Keratinocyte (primary cell): ENCODE measurements around the gene SH3RF2. TPM values are rescaled to one million over a fixed set of nuclear protein-coding genes. Genes with fewer than 3 reads are reported as not detected.
"Not testable (repeated sequence)": the region's sequence is repeated elsewhere in the genome, so short reads cannot be mapped to it uniquely, and the experiment has no call there.

Experiments used
- DNase-seq: peaks from one replicate; pipeline ENCODE4 v3.0.0-alpha.2; 2011; ENCODE audit warnings: low read depth, missing footprints, low spot score
- FAIRE-seq: peaks from 2 replicates; lab custom pipeline; 2011; peaks lifted over from hg19 to GRCh38; lab: Jason Lieb, UNC
- H2AFZ ChIP-seq: 2 replicates; pipeline ENCODE4 v1.6.0; 2012; ENCODE audit warnings: low read length, control low read depth, inconsistent platforms; ENCODE audit not compliant: control insufficient read depth
- H3K27ac ChIP-seq: 2 replicates; pipeline ENCODE4 v1.5.1; 2011; ENCODE audit warnings: low read length; ENCODE audit not compliant: control insufficient read depth, insufficient read depth
- H3K27me3 ChIP-seq: 3 replicates; pipeline ENCODE4 v1.6.0; 2011; ENCODE audit warnings: low read length; ENCODE audit not compliant: control insufficient read depth, insufficient read depth; ENCODE audit errors: extremely low read depth
- H3K36me3 ChIP-seq, 2 experiments: 2 replicates in 1 of 2; 3 replicates in 1 of 2; pipeline ENCODE4 v1.5.1; 2011; ENCODE audit warnings: low read length in 2 of 2, mild to moderate bottlenecking in 1 of 2; ENCODE audit not compliant: control insufficient read depth in 2 of 2, insufficient read depth in 2 of 2; ENCODE audit errors: extremely low read depth in 1 of 2
- H3K4me1 ChIP-seq: 3 replicates; pipeline ENCODE4 v1.5.1; 2011; ENCODE audit warnings: low read length; ENCODE audit not compliant: control insufficient read depth, insufficient read depth; ENCODE audit errors: extremely low read depth
- H3K4me2 ChIP-seq: 3 replicates; pipeline ENCODE4 v1.6.0; 2011; ENCODE audit warnings: low read depth, low read length; ENCODE audit not compliant: control insufficient read depth, insufficient read depth; ENCODE audit errors: extremely low read depth
- H3K4me3 ChIP-seq, 3 experiments: fragments of 200-600 bp in 1 of 3; sonication (generic) in 1 of 3; 2 replicates in 2 of 3; 3 replicates in 1 of 3; pipeline ENCODE4 v1.5.1; 2011 to 2016; ENCODE audit warnings: low read length in 3 of 3, mild to moderate bottlenecking in 3 of 3, control low read depth in 2 of 3, inconsistent platforms in 1 of 3, low read depth in 1 of 3, mixed read lengths in 1 of 3, mixed run types in 1 of 3, moderate library complexity in 1 of 3; ENCODE audit not compliant: control insufficient read depth in 2 of 3, insufficient read depth in 2 of 3; ENCODE audit errors: extremely low read depth in 1 of 3
- H3K79me2 ChIP-seq: 2 replicates; pipeline ENCODE4 v1.6.0; 2012; ENCODE audit warnings: low read length; ENCODE audit not compliant: control insufficient read depth, insufficient read depth
- H3K9ac ChIP-seq: 3 replicates; pipeline ENCODE4 v1.6.0; 2011; ENCODE audit warnings: low read length; ENCODE audit not compliant: control insufficient read depth, insufficient read depth; ENCODE audit errors: extremely low read depth
- H3K9me1 ChIP-seq: 3 replicates; pipeline ENCODE4 v1.6.0; 2011; ENCODE audit warnings: low read length; ENCODE audit not compliant: control insufficient read depth, insufficient read depth; ENCODE audit errors: extremely low read depth
- H3K9me3 ChIP-seq: 2 replicates; pipeline ENCODE4 v1.5.1; 2012; ENCODE audit warnings: low read depth, low read length; ENCODE audit not compliant: control insufficient read depth
- H4K20me1 ChIP-seq: 3 replicates; pipeline ENCODE4 v1.6.0; 2011; ENCODE audit warnings: low read length; ENCODE audit not compliant: control insufficient read depth, insufficient read depth; ENCODE audit errors: extremely low read depth
- EZH2 ChIP-seq: IDR thresholded peaks from one replicate; pipeline ENCODE4 v1.6.1; 2012; ENCODE audit warnings: inconsistent platforms, mild to moderate bottlenecking, low read length, moderate library complexity
- dilution Hi-C: fragments of 300-500 bp; cut with MboI; formaldehyde crosslinking; loops from one replicate; pipeline ENCODE4 v1.7.0; 2020; ENCODE audit warnings: low sequenced_read_pairs; ENCODE audit not compliant: extremely low pct_ligation_motif_present
- polyA plus RNA-seq, 5 experiments: library from polyadenylated mRNA; depleted of rRNA in 3 of 5; stranded (reverse) in 3 of 5; stranded (forward) in 1 of 5; unstranded in 1 of 5; fragments of >200 nt; gene quantifications; 1 replicate in 1 of 5; 2 replicates in 3 of 5; 3 replicates in 1 of 5; pipeline versions ENCODE4 v1.2.1 to v1.2.3, GENCODE V29; 2011 to 2012; ENCODE audit warnings: missing spikeins in 2 of 5, low read depth in 1 of 5, low replicate concordance in 1 of 5
- TF ChIP-seq, protein P1 (sequence below), 3 experiments: IDR thresholded peaks in 1 of 3; conservative IDR thresholded peaks in 1 of 3; optimal IDR thresholded peaks in 1 of 3; 2 replicates in 2 of 3; 3 replicates in 1 of 3; pipeline versions ENCODE3 to v1.5.1; 2011; ENCODE audit warnings: low read length in 3 of 3, mild to moderate bottlenecking in 3 of 3, moderate library complexity in 2 of 3, control low read depth in 1 of 3, inconsistent platforms in 1 of 3; ENCODE audit not compliant: insufficient read depth in 2 of 3; ENCODE audit errors: extremely low read depth in 1 of 3

SH3RF2 gene
- polyA plus RNA-seq, 1 donor (not counting 4 experiments of a cell fraction or from before 2014, with no cell fraction given) = 43.7 TPM

DNA sequence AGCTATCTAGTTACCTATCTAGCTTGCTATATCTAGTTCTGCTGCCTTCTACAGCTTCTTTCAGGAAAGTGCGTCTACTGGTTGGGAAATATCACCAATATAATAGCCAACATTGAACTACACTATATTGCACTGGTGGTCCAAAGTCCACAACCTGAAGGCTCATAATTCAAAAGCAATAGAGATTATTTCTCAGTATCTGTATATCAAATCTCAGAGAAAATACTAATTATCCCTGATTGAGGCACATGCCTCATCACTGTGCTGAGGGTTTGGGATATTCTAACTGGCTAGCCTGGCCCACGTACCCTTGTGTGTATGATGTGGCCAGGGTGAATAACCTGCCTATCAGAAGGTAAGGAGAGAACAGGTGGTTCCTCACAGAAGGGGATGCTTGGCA lies 53.8 kb downstream of the SH3RF2 start:
- Histone ChIP-seq H3K4me1 (no peaks in the 10 kb centered on the region), H3K9me1 (no peaks in the 10 kb centered on the region), H3K9ac (no peak overlapping the region), H3K79me2 (peaks cover 47% of the 10 kb centered on the region), H3K27ac (no peak overlapping the region), H3K4me2 (no peak overlapping the region), H3K36me3 (peaks cover 3 to 6% of the 10 kb centered on the region in 2 experiments), H3K9me3 (peaks cover 2% of the 10 kb centered on the region), H3K4me3 (no peak overlapping the region), H3K27me3 (no peaks in the 10 kb centered on the region), H4K20me1 (no peaks in the 10 kb centered on the region), H2AFZ (no peak overlapping the region)
- dilution Hi-C loops = no loop called here
- TF ChIP-seq, protein P1, sequence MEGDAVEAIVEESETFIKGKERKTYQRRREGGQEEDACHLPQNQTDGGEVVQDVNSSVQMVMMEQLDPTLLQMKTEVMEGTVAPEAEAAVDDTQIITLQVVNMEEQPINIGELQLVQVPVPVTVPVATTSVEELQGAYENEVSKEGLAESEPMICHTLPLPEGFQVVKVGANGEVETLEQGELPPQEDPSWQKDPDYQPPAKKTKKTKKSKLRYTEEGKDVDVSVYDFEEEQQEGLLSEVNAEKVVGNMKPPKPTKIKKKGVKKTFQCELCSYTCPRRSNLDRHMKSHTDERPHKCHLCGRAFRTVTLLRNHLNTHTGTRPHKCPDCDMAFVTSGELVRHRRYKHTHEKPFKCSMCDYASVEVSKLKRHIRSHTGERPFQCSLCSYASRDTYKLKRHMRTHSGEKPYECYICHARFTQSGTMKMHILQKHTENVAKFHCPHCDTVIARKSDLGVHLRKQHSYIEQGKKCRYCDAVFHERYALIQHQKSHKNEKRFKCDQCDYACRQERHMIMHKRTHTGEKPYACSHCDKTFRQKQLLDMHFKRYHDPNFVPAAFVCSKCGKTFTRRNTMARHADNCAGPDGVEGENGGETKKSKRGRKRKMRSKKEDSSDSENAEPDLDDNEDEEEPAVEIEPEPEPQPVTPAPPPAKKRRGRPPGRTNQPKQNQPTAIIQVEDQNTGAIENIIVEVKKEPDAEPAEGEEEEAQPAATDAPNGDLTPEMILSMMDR (optimal IDR thresholded peaks at IDR 0.05 in 1 of 3, IDR thresholded peaks at IDR 0.05 in 1 of 3, conservative IDR thresholded peaks at IDR 0.05 in 1 of 3; ENCODE audit: extremely low read depth in 1 of 3, insufficient read depth in 2 of 3, low read length in 3 of 3) = no peak
- no peak for TF ChIP-seq EZH2
- FAIRE-seq (no peak), DNase-seq (no peak)

DNA sequence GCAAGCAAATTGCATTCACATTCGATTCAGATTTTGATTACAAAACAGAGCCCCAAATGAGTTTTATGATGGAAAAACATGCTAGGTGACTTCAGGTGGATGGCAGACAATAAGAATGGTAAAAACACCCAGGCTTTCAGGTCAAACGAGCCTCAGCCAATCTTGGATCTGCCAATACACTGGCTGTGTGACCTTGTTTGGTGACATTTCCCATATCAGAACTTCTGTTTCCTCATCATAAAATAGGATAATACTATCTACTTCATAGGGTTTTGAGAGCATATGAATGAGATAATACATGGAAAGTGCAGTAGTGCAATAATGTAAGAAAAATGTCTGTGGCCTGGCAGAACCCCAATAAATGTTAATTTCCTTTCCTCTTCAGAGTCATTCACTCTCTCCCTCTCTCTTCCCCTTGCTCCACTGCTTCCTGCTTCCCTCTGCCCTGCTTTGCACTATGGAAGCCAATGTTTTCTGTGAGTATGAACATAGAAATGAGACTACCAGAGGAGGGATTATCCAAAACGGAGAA lies 54.7 kb downstream of the SH3RF2 start:
- FAIRE-seq = no peak
- no peak overlapping the region for H2AFZ ChIP-seq
- H4K20me1 ChIP-seq = no peaks in the 10 kb centered on the region
- TF ChIP-seq EZH2 = no peak
- TF ChIP-seq, protein P1 (optimal IDR thresholded peaks at IDR 0.05 in 1 of 3, IDR thresholded peaks at IDR 0.05 in 1 of 3, conservative IDR thresholded peaks at IDR 0.05 in 1 of 3; ENCODE audit: extremely low read depth in 1 of 3, insufficient read depth in 2 of 3, low read length in 3 of 3) = no peak
- dilution Hi-C loops = no loop called here
- H3K9me3 ChIP-seq = peaks cover 2% of the 10 kb centered on the region
- H3K79me2 ChIP-seq = peaks cover 48% of the 10 kb centered on the region
- peaks cover 3 to 5% of the 10 kb centered on the region in 2 experiments for H3K36me3 ChIP-seq
- no peaks in the 10 kb centered on the region for H3K9me1 ChIP-seq
- no peak overlapping the region for H3K4me2 ChIP-seq
- peaks cover 3% of the 10 kb centered on the region for H3K4me1 ChIP-seq
- no peak overlapping the region for H3K4me3 ChIP-seq
- H3K27me3 ChIP-seq = no peaks in the 10 kb centered on the region
- H3K27ac ChIP-seq = no peak overlapping the region
- no peak for DNase-seq
- H3K9ac ChIP-seq = no peak overlapping the region

DNA sequence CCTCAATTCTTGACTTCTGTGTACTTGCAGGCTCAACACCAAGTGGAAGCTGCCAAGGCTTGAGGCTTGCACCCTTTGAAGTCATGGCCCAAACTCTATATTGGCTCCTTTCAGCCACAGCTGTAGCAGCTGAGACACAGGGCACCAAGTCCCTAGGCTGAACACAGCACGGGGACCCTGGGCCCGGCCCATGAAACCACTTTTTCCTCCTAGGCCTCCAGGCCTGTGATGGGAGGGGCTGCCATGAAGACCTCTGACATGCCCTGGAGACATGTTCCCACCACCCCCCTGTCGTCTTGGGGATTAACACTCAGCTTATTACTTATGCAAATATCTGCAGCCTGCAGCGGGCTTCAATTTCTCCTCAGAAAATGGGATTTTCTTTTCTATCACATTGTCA lies 57.2 kb downstream of the SH3RF2 start:
- FAIRE-seq, H3K27me3 ChIP-seq, H3K36me3 ChIP-seq, H3K4me1 ChIP-seq, H4K20me1 ChIP-seq, DNase-seq, H3K9me3 ChIP-seq, H3K27ac ChIP-seq, H3K9me1 ChIP-seq, dilution Hi-C loops, H3K9ac ChIP-seq, H3K4me2 ChIP-seq, H2AFZ ChIP-seq, H3K4me3 ChIP-seq: not testable (repeated sequence)
- peaks cover 43% of the 10 kb centered on the region for H3K79me2 ChIP-seq
